ENCODE data around the gene VPS33A. TPM values are rescaled to one million over a fixed set of nuclear protein-coding genes. Genes with fewer than 3 reads are reported as not detected.

VPS33A gene
- 10 to 100 TPM; 40.5 to 42.6 TPM for total RNA-seq
- 10 to 100 TPM; 33.2 to 39.1 TPM for polyA plus RNA-seq

- peaks cover 23% of the 10 kb centered on the region for H3K4me1 ChIP-seq (ENCODE audit: insufficient read depth, low read length)
- ChIA-PET CTCF (ENCODE audit: partially characterized antibody) (interaction anchor here (0.7 to 2.8 kb wide), 19 partner anchors 12 to 1082 kb away, joined by 3 to 35 read pairs (median 5); partner anchors contain the start of gene DIABLO), POLR2A (ENCODE audit: partially characterized antibody) (interaction anchor here (0.6 to 9.3 kb wide), 13 partner anchors 9 to 1799 kb away, joined by 3 to 128 read pairs (median 4); partner anchors contain the start of genes DIABLO, KNTC1 and RSRC2)
- Mint-ChIP-seq H3K27ac (peak within 1 kb of the TSS; percentile 99 to 100 (median 99)), H3K4me1 (peaks cover 14 to 37% (median 25%) of the 10 kb centered on the region in 4 donors), H3K36me3 (peaks cover 10 to 38% of the 10 kb centered on the region in 2 donors), H3K4me3 (peak within 1 kb of the TSS; percentile 96 to 99 (median 98)), H3K9me3 (peaks cover 0 to 9% (median 1%) of the 10 kb centered on the region in 8 donors), H3K27me3 (peaks cover 0 to 4% of the 10 kb centered on the region in 2 donors)
- peak within 1 kb of the TSS; percentile 70 to 99 for H3K4me3 ChIP-seq (ENCODE audit: low read length in 2 of 2)
- H3K27me3 ChIP-seq (ENCODE audit: insufficient read depth, low read length) = no peaks in the 10 kb centered on the region
- peak within 1 kb of the TSS; percentile 81 for H3K27ac ChIP-seq (ENCODE audit: low read depth, low read length)
- intact Hi-C loops (cut with micrococcal nuclease) = loop anchor here (1.0 to 2.0 kb wide), 4 partner anchors 22 to 212 kb away; partner anchors contain the start of gene DIABLO
- peaks cover 8% of the 10 kb centered on the region for H3K36me3 ChIP-seq (ENCODE audit: insufficient read depth, low read length)
- no peaks in the 10 kb centered on the region for H3K9me3 ChIP-seq (ENCODE audit: control insufficient read depth in 1 of 2, low read length in 2 of 2)
- peak; percentile 88 to 93 (median 91) for DNase-seq
These were observed at the start of gene VPS33A for GRCh38 chr12:122266230-122266901. VPS33A (minus strand) TSS chr12:122266494; CDS start chr12:122266408, 86 bp downstream.

GRCh38 chr12:122312926-122313325 lies 46.6 kb upstream of the VPS33A start:
- CTCF ChIA-PET (ENCODE audit: partially characterized antibody) = interaction anchor here (2.7 kb wide), 1 partner anchor 22 kb away, joined by 7 read pairs; no protein-coding TSS in a partner anchor
- Histone ChIP-seq H3K9me3 (ENCODE audit: control insufficient read depth in 1 of 2, low read length in 2 of 2) (no peaks in the 10 kb centered on the region), H3K4me1 (ENCODE audit: insufficient read depth, low read length) (no peaks in the 10 kb centered on the region), H3K27ac (ENCODE audit: low read depth, low read length) (no peak overlapping the region), H3K27me3 (ENCODE audit: insufficient read depth, low read length) (no peaks in the 10 kb centered on the region), H3K4me3 (ENCODE audit: low read length in 2 of 2) (no peak overlapping the region), H3K36me3 (ENCODE audit: insufficient read depth, low read length) (peaks cover 29% of the 10 kb centered on the region)
- Mint-ChIP-seq H3K27ac (peak overlapping the region in 2 of 7 donors; percentile 14 to 64), H3K27me3 (no peaks in the 10 kb centered on the region), H3K4me1 (peaks cover 0 to 1% (median under 1%) of the 10 kb centered on the region in 4 donors), H3K9me3 (no peaks in the 10 kb centered on the region), H3K36me3 (peaks cover 39 to 69% of the 10 kb centered on the region in 2 donors), H3K4me3 (no peak overlapping the region)
- POLR2A ChIA-PET (ENCODE audit: partially characterized antibody) = interaction anchor here (0.6 kb wide), 1 partner anchor 437 kb away, joined by 3 read pairs; no protein-coding TSS in a partner anchor
- intact Hi-C loops (cut with micrococcal nuclease) = no loop called here
- no peak for DNase-seq

DNA sequence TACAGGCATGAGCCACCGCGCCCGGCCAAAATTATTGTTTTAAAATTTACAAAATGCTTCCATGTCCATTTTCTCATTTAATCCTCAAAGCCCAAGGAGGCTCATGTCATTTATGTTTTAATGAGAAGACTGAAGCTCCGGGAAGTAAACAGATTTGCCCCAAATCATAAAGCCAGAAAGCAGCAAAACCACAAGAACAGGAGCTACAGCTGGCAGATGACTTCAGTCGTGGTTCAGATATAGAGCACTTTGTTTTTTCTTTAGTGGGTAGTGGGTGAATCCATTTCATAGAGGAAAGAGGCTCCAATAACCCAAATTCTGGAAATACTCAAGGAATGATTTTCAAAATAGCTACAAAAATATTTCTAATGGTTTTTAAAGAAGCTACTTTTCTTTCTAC lies 45.4 kb upstream of the VPS33A start:
- DNase-seq = no peak
- CTCF ChIA-PET (ENCODE audit: partially characterized antibody) = interaction anchor here (1.2 to 2.7 kb wide), 2 partner anchors 23 to 27 kb away, joined by 3 to 7 read pairs; no protein-coding TSS in a partner anchor
- H3K27ac Mint-ChIP-seq = peak overlapping the region in 1 of 7 donors; percentile 17
- H3K4me1 Mint-ChIP-seq = peaks cover 0 to 1% (median under 1%) of the 10 kb centered on the region in 4 donors
- POLR2A ChIA-PET (ENCODE audit: partially characterized antibody) = no interaction called here
- Histone ChIP-seq H3K9me3 (ENCODE audit: control insufficient read depth in 1 of 2, low read length in 2 of 2) (no peaks in the 10 kb centered on the region), H3K27ac (ENCODE audit: low read depth, low read length) (no peak overlapping the region), H3K4me3 (ENCODE audit: low read length in 2 of 2) (no peak overlapping the region), H3K27me3 (ENCODE audit: insufficient read depth, low read length) (no peaks in the 10 kb centered on the region), H3K4me1 (ENCODE audit: insufficient read depth, low read length) (no peaks in the 10 kb centered on the region), H3K36me3 (ENCODE audit: insufficient read depth, low read length) (peaks cover 23% of the 10 kb centered on the region)
- no peak overlapping the region for H3K4me3 Mint-ChIP-seq
- intact Hi-C loops (cut with micrococcal nuclease) = no loop called here
- H3K9me3 Mint-ChIP-seq = no peaks in the 10 kb centered on the region
- H3K36me3 Mint-ChIP-seq = peaks cover 38 to 60% of the 10 kb centered on the region in 2 donors
- H3K27me3 Mint-ChIP-seq = no peaks in the 10 kb centered on the region

DNA sequence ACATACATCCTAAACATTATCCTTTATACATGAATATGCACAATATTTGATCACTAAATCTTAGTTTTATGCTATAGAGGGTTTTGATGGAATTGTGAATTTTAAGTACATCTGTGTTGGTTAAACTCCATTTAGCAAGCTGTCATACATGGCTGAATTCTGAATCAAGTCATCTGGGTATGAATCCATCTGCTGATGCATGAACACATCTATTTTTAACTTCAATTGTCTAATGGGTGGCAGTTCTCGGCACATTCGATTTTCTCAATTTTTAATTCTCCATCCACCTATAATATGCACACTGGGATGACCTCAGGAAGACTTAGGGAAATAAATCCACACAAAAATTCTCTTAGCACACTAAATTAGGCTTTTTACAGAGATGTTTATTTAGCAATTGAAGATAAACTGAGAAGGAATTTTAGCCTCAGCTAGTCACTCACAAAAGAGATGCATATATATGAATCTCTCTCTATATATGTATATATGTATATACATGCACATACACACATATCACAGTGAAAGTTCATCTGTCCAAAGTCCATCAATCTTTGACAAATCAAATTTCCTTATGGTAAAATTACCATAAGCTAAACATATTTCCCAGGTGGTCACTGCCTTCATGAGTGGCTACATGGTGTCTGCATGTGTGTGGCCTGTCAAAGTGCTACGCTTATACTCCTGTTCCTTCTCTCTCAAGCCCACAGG lies 44.5 kb upstream of the VPS33A start:
- Histone ChIP-seq H3K9me3 (ENCODE audit: control insufficient read depth in 1 of 2, low read length in 2 of 2) (no peaks in the 10 kb centered on the region), H3K27me3 (ENCODE audit: insufficient read depth, low read length) (no peaks in the 10 kb centered on the region), H3K36me3 (ENCODE audit: insufficient read depth, low read length) (peaks cover 17% of the 10 kb centered on the region), H3K4me1 (ENCODE audit: insufficient read depth, low read length) (no peaks in the 10 kb centered on the region), H3K4me3 (ENCODE audit: low read length in 2 of 2) (no peak overlapping the region), H3K27ac (ENCODE audit: low read depth, low read length) (no peak overlapping the region)
- no peaks in the 10 kb centered on the region for H3K27me3 Mint-ChIP-seq
- H3K36me3 Mint-ChIP-seq = peaks cover 40 to 59% of the 10 kb centered on the region in 2 donors
- H3K27ac Mint-ChIP-seq = peak overlapping the region in 2 of 7 donors; percentile 30 to 71
- peaks cover 0 to 1% (median under 1%) of the 10 kb centered on the region in 4 donors for H3K4me1 Mint-ChIP-seq
- no peak for DNase-seq
- intact Hi-C loops (cut with micrococcal nuclease) = no loop called here
- ChIA-PET POLR2A (ENCODE audit: partially characterized antibody) (no interaction called here), CTCF (ENCODE audit: partially characterized antibody) (interaction anchor here (0.6 to 2.7 kb wide), 2 partner anchors 24 to 287 kb away, joined by 3 to 7 read pairs; no protein-coding TSS in a partner anchor)
- no peak overlapping the region for H3K4me3 Mint-ChIP-seq
- no peaks in the 10 kb centered on the region for H3K9me3 Mint-ChIP-seq

DNA sequence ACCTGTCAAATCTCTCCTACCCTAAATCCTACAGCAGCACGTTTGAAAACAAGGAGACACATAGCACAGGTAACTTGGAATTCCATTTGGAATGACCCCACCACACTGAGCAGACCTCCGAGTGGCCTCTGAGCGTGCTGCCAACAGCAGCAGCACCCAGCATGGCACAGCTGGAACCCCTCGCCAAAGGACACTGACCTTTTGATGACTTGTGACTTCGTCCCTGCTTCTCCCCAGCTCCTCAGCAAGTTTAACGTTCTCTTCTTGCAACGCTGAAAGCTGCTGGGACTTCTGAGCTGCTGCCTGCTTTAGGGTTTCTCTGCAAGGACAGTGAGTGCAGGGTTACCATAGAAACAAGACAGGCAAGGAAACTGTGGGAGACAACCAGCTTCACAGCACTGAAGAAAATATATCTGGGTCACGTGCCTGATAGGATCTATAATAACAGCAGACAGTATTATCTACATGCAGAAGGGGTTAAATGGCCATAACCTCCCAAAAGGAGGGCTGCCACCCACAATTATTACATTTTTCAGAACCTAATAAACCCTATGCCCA lies 43.3 kb upstream of the VPS33A start:
- peaks cover 17% of the 10 kb centered on the region for H3K36me3 ChIP-seq (ENCODE audit: insufficient read depth, low read length)
- H3K36me3 Mint-ChIP-seq = peaks cover 37 to 59% of the 10 kb centered on the region in 2 donors

DNA sequence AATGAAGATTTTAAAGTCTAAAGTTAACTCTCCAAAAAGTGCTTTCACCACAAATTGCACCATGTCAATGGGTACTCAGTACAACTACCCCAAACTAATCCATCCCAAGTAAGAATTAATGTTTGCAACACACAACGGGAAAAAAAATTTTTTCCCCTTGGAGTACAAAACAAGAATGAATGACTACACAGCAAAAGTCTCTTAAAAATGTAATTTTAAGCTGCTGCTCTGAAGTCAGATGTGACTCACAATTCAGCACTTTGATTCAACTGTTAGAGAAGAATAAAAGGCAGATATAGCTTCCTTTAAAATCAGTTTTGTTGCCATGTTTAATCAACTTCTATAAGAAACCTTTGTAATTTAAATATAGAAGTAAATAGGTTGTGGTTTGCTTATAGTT lies 42.5 kb upstream of the VPS33A start:
- Mint-ChIP-seq H3K27me3 (no peaks in the 10 kb centered on the region), H3K4me1 (peaks cover 0 to 1% (median under 1%) of the 10 kb centered on the region in 4 donors), H3K4me3 (no peak overlapping the region), H3K27ac (peak overlapping the region in 1 of 7 donors; percentile 37), H3K36me3 (peaks cover 33 to 58% of the 10 kb centered on the region in 2 donors), H3K9me3 (no peaks in the 10 kb centered on the region)
- no peaks in the 10 kb centered on the region for H3K9me3 ChIP-seq (ENCODE audit: control insufficient read depth in 1 of 2, low read length in 2 of 2)
- no peak overlapping the region for H3K4me3 ChIP-seq (ENCODE audit: low read length in 2 of 2)
- DNase-seq = no peak
- H3K27ac ChIP-seq (ENCODE audit: low read depth, low read length) = no peak overlapping the region
- ChIA-PET CTCF (ENCODE audit: partially characterized antibody) (interaction anchor here (1.3 kb wide), 1 partner anchor 26 kb away, joined by 3 read pairs; no protein-coding TSS in a partner anchor), POLR2A (ENCODE audit: partially characterized antibody) (no interaction called here)
- no peaks in the 10 kb centered on the region for H3K4me1 ChIP-seq (ENCODE audit: insufficient read depth, low read length)
- intact Hi-C loops (cut with micrococcal nuclease) = no loop called here
- H3K36me3 ChIP-seq (ENCODE audit: insufficient read depth, low read length) = peaks cover 17% of the 10 kb centered on the region
- H3K27me3 ChIP-seq (ENCODE audit: insufficient read depth, low read length) = no peaks in the 10 kb centered on the region

More for the DNA sequence above, 43.3 kb upstream of the VPS33A start:
- POLR2A ChIA-PET (ENCODE audit: partially characterized antibody) = no interaction called here
- no peak for DNase-seq
- intact Hi-C loops (cut with micrococcal nuclease) = no loop called here
- CTCF ChIA-PET (ENCODE audit: partially characterized antibody) = interaction anchor here (1.3 kb wide), 1 partner anchor 25 kb away, joined by 3 read pairs; no protein-coding TSS in a partner anchor
- Histone ChIP-seq H3K27ac (ENCODE audit: low read depth, low read length) (no peak overlapping the region), H3K27me3 (ENCODE audit: insufficient read depth, low read length) (no peaks in the 10 kb centered on the region), H3K4me1 (ENCODE audit: insufficient read depth, low read length) (no peaks in the 10 kb centered on the region), H3K9me3 (ENCODE audit: control insufficient read depth in 1 of 2, low read length in 2 of 2) (no peaks in the 10 kb centered on the region), H3K4me3 (ENCODE audit: low read length in 2 of 2) (no peak overlapping the region)
- no peak overlapping the region for H3K27ac Mint-ChIP-seq
- H3K4me3 Mint-ChIP-seq = no peak overlapping the region
- H3K9me3 Mint-ChIP-seq = no peaks in the 10 kb centered on the region
- H3K4me1 Mint-ChIP-seq = peaks cover 0 to 1% (median under 1%) of the 10 kb centered on the region in 4 donors
- no peaks in the 10 kb centered on the region for H3K27me3 Mint-ChIP-seq
